DND-41 (cell line): ENCODE measurements around the gene MIAT.

Experiments used
- EZH2 ChIP-seq: IDR thresholded peaks from 3 replicates; pipeline ENCODE4 v1.6.1; 2012; ENCODE audit warnings: borderline replicate concordance, low read depth, mild to moderate bottlenecking, moderate library complexity, low read length, inconsistent platforms; ENCODE audit not compliant: severe bottlenecking
- TF ChIP-seq, protein P1 (sequence below): IDR thresholded peaks from 2 replicates; pipeline ENCODE4 v1.5.1; 2012; ENCODE audit warnings: borderline replicate concordance, low read length, moderate library complexity, mild to moderate bottlenecking; ENCODE audit not compliant: poor library complexity, severe bottlenecking; ENCODE audit errors: extremely low read depth

GRCh38 chr22:26642465-26643417 lies 14.6 kb upstream of the MIAT start:
- TF ChIP-seq, protein P1, sequence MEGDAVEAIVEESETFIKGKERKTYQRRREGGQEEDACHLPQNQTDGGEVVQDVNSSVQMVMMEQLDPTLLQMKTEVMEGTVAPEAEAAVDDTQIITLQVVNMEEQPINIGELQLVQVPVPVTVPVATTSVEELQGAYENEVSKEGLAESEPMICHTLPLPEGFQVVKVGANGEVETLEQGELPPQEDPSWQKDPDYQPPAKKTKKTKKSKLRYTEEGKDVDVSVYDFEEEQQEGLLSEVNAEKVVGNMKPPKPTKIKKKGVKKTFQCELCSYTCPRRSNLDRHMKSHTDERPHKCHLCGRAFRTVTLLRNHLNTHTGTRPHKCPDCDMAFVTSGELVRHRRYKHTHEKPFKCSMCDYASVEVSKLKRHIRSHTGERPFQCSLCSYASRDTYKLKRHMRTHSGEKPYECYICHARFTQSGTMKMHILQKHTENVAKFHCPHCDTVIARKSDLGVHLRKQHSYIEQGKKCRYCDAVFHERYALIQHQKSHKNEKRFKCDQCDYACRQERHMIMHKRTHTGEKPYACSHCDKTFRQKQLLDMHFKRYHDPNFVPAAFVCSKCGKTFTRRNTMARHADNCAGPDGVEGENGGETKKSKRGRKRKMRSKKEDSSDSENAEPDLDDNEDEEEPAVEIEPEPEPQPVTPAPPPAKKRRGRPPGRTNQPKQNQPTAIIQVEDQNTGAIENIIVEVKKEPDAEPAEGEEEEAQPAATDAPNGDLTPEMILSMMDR = peak; percentile 63
- TF ChIP-seq EZH2 = no peak
